HK-2 (cell line): ENCODE results near the gene NTM.

ENCODE experiments used
- DNase-seq: peaks from one replicate; pipeline ENCODE4 v3.0.0-alpha.2; 2018; ENCODE audit not compliant: unreplicated experiment

Gene NTM

DNA sequence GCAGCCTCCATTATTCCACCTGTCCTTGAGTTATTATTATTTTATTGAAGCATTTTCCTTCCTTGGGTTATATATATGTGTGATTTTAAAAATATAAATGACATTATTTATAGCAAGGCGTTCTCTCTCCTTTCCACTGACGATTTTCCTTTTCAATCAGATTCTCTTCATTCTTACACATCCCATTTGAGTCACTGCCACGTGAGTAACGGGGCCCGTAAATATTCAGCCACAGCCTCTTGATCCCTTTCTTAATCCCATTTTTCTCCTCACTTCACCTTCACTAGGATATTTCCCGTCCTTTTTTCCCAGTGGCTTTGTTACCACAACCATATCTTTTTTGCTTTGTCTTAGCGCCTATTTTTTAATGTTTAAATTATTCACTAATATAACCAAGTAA, 396.2 kb downstream of the NTM start:
- no peak for DNase-seq

DNA sequence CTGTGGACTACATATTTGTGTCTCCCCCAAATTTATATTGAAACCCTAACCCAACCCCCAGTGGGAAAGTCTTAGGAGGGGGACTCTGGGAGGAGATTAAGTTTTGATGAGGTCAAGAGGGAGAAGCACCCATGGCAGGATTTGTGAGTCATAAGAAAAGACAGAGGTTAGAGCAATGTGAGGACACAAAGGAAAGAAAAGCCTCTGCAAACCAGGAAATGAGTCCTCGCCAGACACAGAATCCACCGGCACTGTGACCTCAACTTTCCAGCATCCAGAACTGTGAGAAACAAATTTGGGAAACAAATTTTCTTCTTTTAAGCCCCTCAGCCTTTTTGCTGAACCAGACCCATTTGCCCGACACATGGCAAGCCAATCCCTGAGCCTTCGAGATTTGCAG, 397.0 kb downstream of the NTM start:
- DNase-seq, result no peak

DNA sequence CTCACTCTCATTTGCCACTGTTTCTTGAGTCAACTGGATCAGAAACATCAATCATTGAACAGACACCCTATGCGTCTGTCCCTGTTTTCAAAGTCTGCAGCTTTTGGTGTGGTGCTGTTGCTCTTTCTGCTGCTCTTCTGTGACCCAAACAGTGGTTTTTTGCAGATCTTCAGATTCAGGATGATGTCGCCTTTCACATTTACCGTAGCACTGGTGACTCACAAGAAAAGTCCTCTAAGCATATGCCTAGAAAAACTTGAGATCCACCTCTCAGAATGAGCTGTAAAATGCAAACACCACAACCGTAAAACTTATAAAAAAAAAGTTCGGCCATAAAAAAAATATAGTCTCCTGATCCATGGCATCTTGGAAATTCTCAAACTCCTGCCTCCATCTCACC, 400.4 kb downstream of the NTM start:
- DNase-seq, result no peak

DNA sequence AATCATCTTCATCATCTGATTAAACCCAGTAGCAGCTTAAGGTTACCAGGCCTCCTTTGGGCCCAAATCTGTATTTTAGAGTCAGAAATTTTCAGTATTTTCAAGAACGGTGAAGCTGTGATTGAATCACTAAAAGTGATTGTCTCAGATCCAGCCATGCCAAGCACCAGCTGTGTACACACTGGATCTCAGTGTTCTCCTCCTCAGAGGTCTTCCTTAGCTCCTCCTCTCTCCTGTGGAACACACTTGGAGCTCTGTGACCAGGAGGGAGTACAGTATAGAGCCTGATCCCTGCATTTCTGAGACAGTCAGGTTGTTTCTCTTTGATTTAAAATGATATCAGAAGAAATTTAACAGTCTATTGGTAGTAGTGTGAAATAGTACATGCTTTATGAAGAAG, 401.1 kb downstream of the NTM start:
- no peak for DNase-seq

DNA sequence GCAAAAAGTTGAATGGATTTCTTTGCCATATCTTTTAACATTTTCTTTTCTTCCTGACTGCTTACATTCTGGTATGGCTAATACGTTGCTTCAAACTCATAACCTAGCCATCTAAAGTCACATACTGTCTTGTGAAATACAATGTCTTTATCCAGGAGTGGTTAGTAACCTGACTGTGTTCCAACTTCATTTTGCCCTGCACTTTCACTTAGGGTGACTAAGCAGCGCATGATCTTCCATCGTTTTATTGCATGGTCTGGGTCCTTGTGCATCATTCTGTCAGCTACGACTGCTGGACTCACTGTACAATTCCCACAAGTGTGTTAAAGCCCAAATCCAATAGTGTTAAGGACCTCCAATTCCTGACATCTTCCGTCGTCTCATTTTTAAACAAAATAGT, 403.2 kb downstream of the NTM start:
- no peak for DNase-seq

DNA sequence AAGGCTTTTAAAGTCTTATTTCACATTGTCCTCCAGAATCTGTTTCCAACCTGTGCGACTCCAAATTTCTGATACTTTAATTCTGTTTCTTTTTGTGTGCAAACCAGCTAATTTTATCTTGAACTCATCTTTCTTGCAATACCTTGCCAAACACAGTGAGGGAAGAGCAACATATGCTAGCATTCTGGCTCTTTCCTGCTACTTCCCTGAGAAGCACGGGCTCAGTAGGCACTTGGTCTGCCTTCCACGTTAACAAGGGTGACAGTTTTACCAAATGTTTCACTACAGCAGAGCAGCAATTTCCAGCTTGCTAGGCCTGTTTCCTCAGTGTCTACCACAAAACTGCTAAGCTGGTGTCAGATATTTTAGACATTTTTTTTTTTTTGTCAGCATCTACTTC, 405.8 kb downstream of the NTM start:
- DNase-seq, result no peak

DNA sequence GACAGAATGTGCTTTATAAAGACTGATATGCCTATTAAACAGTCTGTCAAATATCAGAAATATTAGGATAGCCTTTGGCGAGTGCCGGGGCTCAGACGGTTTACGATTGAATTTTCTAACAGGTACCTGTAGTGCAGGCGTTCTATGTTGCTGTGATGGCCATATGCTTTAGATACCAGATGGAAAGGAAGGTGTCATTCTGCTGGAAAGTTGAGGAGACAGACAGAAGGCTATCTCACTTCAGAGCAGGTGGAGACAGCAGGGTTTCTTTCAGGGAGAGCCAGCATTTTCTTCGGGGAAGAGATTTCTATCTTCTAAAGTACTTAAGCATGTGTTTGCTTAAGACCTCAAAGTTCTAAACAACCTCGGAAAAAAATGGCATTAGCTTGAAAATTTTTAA, 415.4 kb downstream of the NTM start:
- DNase-seq, result no peak

DNA sequence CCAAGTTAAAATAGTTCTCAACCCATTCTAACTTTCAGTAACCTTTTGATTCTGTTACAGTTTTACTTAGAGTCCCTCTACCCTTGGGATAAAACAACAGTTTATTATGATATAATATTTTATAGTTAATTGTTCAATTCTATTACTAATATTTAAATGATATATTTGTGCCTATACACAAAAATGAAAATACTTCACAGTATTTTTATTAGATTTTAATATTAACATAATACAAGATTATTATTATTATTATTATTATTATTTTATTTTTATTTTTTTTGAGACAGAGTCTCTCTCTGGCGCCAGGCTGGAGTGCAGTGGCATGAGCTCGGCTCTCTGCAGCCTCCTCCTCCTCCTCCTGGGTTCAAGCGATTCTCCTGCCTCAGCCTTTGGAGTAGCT, 416.7 kb downstream of the NTM start:
- no peak for DNase-seq

DNA sequence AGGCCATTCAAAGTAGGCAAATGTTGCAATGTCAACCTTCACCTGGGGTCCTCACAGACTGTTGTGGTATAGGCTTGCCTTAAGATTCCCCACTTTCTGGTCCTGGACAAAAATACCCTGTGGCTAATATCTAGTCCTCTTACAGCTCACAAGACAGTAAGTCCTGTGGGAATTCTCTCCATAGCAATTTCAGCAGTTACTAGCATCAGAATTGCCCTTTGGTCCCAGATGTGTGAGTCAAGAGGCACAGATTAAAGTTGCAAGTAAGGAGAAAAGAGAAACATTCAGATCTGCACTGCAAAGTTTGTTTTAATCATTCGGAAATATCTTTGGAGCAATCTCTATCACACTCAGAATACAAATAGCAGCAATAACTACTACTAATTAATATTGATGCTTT, 420.2 kb downstream of the NTM start:
- DNase-seq, result no peak

DNA sequence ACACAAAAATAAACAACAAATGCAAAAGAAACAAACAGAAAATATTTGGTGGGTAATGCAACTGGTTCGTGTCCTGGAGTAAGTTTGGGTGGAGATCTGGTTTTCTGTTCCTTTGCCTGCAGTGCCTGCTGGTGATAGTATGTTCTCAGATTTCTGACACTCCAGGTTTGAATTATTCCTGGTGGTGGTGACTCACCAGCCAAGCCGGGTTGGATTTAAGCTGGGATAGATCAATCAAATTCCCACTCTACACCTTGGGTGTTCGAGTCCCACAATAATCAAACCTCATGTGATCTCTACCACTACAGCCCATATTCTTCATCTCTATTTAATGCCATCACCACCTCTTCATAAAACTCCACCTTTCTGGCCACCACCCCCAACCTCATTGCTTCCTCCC, 421.8 kb downstream of the NTM start:
- DNase-seq, result no peak

DNA sequence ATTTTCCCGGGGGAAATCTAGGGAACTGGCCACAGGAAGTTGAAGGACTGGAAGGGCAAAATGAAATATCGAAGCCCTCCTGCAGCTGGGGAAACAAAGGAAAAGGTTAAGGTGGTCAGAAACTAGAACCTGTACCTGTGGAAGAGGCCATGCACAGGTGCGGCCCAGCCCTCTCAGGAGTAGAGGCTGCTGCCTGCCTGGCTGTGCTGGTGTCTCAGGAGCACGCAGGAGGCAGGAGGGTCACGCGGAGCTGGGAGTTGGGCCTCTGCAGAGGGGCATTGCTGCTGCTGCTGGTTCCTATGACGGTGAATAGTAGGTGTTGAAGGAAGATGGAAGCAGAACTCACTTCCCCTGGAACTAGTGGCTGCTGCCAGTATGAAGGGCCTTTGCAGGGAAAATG, 425.7 kb downstream of the NTM start:
- DNase-seq, result no peak

DNA sequence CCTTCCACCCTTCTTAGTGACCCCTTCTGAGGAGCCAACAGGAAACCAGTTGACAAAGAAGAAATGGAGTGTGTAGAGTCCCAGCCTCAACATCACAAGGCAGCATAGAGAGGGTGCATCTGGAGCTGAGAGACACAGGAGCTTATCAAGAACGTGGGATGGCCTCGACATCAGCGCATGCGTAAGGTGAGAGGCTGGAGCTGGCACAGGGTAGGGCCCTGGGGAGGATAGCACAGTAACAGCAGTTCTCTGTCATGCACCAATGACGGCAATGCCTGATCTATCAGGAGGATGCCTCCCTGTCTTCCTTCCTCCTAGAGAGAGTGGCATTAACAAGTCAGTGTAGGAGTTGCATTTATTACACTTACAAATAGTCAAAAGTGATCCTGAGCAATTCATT, 426.1 kb downstream of the NTM start:
- DNase-seq, result no peak

DNA sequence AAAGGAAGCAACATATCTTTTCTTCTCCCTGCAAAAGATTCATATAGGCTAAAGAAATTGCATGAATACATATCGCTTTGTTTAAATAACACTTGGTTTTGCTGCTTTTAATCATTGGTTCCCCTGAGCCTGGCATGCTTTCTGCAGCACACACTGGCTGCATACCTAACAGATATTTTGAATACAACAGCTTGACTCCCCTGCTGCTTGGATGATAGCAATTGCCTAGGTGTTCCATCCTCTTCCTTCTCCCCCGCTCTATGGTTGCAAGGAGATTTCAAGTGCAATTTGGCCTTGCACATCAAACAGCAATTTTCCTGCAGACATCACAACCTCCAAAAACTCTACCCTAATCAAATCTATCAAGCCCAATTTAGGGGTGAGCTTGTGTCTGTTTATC, 430.0 kb downstream of the NTM start:
- DNase-seq, result no peak

DNA sequence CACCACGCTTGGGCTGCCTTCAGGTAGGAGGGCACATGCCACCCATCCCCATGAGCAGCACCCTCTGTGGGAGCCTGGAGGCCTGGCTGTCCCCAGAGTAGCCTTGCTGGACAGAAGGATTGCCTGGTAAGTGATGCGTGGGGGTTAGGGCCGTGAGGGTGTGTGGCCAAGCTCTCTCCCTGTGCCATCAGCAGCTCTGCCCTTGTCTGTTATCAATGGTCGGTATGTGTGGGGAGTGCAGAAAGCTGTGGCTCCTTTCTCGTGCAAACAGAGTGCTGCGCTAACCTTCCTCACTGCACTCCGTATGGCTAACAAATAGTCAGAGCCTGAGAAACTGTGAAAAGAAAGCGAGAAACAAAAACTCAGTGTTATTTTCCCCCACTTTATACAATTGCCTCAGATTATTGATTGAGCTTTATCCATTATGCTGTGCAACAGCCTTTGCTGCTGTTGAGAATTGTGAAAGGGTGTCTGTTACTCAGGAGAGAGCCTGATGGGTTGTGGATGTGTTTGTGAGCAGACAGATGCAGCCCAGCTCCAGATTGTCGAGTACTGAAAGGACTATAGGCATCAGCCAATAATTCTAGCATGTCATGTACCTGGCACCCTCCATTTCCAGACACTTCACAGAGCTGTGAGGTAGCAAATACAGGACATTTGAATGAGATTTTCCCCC, 432.2 kb downstream of the NTM start:
- no peak for DNase-seq

DNA sequence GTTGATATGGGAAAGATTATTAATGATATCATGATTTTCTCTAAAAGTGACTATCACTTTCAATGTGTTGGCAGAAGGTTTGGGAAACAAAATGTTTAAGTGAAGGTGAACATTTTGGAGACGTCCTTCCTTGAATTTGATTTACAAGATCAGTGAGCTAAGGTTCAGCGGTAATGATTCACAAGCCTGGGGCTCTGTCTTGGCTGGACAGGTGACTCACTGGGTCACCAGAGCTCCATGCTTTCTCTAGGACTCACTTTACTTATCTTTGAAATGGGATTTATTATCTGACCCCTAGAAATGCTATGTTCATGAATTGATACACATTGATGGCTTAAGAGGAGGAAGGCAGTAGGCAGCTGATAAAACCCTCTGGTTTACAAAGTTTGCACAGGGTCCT, 437.5 kb downstream of the NTM start:
- DNase-seq, result no peak

DNA sequence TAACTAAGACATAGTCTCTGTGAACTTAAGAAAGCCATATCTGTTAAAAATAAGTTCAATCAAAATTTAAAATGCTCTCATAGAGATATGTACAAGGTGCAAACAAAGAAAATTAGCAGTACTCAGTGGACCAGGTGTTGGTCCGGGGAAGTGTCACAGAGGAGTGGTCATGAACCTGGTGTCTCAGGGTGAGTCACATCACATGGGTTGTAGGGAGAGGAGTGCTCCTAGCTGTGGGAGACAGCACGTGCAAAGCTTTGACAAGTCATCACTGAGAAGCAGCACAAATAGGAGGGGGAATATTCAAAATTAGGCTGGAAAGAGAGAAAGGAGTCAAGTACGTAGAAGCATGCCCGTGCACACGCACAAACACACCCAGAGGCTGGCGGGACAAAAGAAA, 438.1 kb downstream of the NTM start:
- no peak for DNase-seq

DNA sequence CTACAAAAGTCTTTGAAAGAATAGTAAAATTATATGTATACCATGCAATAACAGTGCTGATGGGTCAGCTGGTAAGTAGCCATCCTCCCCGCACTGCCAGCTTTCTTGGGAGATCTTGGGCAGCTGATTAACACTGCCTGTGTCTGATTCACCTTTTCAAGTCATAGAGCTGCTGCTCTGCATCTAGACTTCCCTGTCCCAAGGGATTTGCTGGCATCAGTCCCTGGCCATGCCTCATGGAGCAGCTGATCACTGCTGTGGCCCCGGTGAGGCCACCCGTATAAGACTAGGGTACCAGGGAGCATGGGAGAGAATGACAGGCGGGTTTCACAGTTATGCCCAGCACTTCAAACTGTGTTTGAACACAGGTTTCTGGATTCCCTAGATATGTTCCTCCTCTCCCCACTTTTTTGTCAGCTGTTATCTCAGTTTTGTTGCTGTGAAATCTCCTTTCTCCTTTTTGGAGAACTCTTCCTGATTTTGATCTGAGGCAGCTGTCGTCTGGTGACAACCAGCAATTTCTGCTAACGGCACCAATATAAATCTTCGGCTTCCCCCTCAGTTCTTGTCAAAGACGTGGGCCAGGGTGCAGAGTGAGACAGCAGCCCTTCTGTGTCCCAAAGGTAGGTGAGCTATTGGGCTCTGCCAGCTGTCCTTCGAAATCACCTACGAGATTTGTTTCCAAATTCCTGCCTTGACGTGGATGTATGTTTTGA, 438.9 kb downstream of the NTM start:
- no peak for DNase-seq

DNA sequence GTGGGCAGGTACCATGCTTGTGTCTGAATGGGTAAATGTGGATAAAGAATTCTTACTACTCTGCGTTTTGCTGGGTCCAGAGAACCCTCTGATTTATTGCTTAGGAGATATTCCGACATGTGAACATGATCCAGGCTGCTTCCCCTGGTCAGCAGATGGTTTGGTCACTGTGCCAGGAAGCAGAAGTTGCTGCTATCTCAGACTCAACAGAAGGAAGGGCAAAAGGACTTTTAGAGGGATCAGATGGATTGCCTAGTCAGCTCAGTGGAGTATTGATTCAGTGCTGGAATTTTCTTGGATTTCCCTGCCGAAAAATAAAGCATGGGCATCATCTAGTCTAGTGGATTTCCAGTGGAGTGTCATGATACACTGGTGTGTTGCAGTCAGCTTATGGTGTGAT, 440.1 kb downstream of the NTM start:
- no peak for DNase-seq

DNA sequence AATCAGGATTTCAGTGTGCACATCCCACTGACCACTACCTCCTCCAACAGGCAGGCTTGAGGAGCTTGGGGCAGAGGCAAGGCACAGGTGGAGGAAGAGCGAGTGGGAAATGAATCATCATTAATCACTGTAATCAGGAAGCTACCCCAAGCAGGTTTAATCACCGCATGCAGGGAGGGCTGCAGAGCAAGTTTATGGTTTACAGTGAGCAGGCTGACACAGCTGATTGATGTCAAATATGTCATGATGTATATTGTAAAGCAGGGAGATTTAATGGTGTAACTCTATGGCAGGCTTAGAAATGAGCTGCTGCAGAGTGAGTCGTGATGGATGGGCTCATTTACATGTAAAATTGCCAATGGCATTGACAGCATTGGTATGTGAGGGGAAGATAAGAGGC, 441.0 kb downstream of the NTM start:
- DNase-seq, result no peak

DNA sequence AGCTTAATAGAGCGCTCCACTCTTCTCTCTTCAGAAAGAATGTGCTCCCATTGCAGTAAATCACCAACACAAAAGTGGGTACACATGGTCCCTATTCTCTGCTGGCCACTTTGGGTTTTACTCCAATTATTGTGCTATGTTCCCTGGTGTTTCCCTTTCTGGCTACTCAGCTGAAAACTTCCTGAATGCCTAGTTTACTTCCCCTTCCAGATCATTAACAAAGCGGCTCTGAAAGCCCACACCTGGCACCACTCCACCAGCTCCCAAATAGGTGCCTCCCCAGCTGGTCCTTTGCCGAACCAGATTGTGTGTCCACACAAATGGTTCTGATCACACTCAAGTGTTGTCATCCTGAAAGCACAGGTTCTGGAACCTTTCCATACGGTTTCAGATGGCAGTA, 443.7 kb downstream of the NTM start:
- DNase-seq, result no peak

DNA sequence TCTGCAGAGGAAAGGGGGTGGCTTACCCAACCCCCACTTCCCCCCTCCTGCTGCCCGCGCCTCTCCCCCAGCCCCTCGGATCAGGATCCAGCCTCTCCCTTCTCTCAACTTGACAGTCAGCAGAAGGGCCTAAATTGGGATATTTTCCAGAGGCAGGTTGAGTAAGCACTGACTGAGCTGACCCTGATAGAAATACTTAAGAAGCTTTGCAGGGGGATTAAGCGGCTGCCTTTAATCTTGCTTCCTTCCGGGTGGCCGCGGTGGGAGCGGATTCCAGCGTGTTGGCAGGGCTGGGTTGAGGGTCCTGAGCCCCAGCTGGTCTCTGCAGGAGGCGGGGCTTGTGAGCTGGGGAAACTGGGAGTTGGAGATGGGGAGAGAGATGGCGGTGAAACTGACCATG, 445.2 kb downstream of the NTM start:
- no peak for DNase-seq

DNA sequence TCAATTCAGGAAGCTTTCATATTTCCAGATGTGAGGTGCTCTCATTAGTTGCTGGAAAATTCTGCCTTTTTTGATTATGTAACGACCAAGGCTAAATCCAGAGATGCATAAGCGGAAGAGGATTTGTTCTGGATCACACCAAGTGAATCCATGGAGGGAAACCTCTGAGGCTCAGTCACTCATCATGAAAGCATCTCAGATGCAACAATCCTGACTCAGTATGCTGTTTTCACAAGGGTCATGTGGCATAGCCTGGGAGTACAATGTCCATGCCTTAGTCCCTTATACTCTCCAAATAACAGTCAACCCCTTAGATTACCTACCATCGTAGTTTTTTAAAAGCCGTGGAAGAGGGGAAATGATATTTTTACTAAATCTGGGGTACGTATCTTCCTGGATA, 445.6 kb downstream of the NTM start:
- no peak for DNase-seq

DNA sequence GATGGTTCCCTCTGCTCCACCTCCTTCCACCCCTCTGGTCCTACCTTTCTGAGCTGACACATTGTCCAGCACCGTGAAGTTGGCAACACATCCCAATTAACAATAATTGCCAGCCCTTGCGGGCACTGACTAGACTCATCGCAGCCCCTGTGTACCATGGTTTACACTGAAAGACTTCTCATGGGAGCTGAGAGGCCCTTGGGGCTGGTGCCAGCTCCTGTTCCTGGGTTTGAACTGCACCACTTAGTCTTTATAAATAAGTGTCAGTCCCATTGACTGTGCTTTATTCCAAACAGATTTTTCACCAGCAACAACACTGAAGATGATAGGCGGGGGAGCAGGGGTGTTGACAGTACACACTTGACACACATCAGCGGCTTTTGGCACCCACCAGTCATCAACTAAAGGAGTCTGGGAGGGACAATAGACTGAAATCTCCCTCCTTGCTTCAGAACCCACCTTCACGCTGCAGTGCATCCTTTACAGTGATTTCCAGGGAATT, 447.3 kb downstream of the NTM start:
- no peak for DNase-seq

DNA sequence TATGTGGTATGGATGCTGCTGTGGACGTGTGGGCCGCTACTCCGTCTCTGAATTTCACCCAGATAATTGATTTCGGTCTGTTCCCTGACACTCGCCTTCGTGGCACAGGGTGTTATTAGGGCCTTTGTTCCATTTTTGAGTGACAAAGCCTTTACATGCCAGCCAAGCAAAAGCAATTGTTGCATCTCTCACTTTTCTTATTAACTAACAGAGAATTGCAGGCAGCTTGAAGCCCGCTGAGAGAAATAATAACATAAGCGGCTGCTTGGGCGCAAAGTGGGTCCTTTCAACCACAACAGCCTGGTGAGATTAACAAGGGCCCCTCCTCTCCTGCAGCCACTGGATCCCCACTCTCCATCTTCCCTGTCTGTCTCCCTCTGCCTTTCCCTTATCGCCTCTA, 449.4 kb downstream of the NTM start:
- DNase-seq, result no peak
